AG04450 (cell line): ENCODE measurements around the gene BSND. TPM values are rescaled to one million over a fixed set of nuclear protein-coding genes. Genes with fewer than 3 reads are reported as not detected.

Experiments used
- CTCF ChIA-PET: fragments of 300-600, 350-600 bp; formaldehyde crosslinking; extraction: SDS; loops from one replicate; lab custom pipeline; 2022; ENCODE audit warnings: antibody characterized with exemption, inconsistent platforms; lab: Charles Lee
- POLR2A ChIA-PET: fragments of 350-600 bp; formaldehyde crosslinking; extraction: SDS; loops from one replicate; lab custom pipeline; 2021; ENCODE audit warnings: antibody characterized with exemption, inconsistent platforms; lab: Yijun Ruan, JAX
- DNase-seq: peaks from one replicate; pipeline ENCODE4 v3.0.0-alpha.2; 2011; ENCODE audit warnings: low read depth, low spot score
- H3K27ac ChIP-seq: one replicate; pipeline ENCODE4 v1.5.1; 2012; ENCODE audit warnings: low read depth, low read length, control low read depth
- H3K27me3 ChIP-seq: one replicate; pipeline ENCODE4 v1.6.0; 2012; ENCODE audit warnings: low read length; ENCODE audit not compliant: control insufficient read depth, insufficient read depth
- H3K4me3 ChIP-seq: 2 replicates; pipeline ENCODE4 v1.5.1; 2011; ENCODE audit warnings: mild to moderate bottlenecking, low read depth, low read length, control low read depth
- H3K9me3 ChIP-seq: 2 replicates; pipeline ENCODE4 v1.5.1; 2012; ENCODE audit warnings: low read length; ENCODE audit not compliant: control insufficient read depth, insufficient read depth
- CTCF ChIP-seq: IDR thresholded peaks from 2 replicates; pipeline ENCODE4 v1.5.1; 2011; ENCODE audit warnings: low read depth, low read length, control low read depth, inconsistent platforms
- polyA plus RNA-seq: library from polyadenylated mRNA; depleted of rRNA; stranded (reverse); fragments of >200 nt; gene quantifications from 2 replicates; pipeline ENCODE4 v1.2.3, GENCODE V29; 2011

BSND gene
- polyA plus RNA-seq, 1 experiment = not detected

- H3K9me3 ChIP-seq = no peaks in the 10 kb centered on the region; the same call in 1 of the 2 replicates
- peaks cover 60% of the 10 kb centered on the region for H3K27me3 ChIP-seq
- no peak overlapping the region for H3K27ac ChIP-seq
- ChIA-PET POLR2A (interaction anchor here (1.3 kb wide), 1 partner anchor 51 kb away, joined by 3 read pairs; no protein-coding TSS in a partner anchor), CTCF (interaction anchor here (0.6 to 5.0 kb wide), 24 partner anchors 9 to 1181 kb away, joined by 3 to 223 read pairs (median 6); no protein-coding TSS in a partner anchor)
- DNase-seq = no peak
- no peak overlapping the region for H3K4me3 ChIP-seq
- peak; percentile 75 for TF ChIP-seq CTCF
Measured at GRCh38 chr1:54996359-54996868, 2.3 kb upstream of the BSND start.

GRCh38 chr1:54996869-54997710 lies 1.6 kb upstream of the BSND start:
- CTCF ChIA-PET = interaction anchor here (0.6 to 5.0 kb wide), 24 partner anchors 10 to 1180 kb away, joined by 3 to 223 read pairs (median 6); no protein-coding TSS in a partner anchor
- no peak overlapping the region for H3K27ac ChIP-seq
- no peaks in the 10 kb centered on the region; the same call in 1 of the 2 replicates for H3K9me3 ChIP-seq
- DNase-seq = no peak
- H3K27me3 ChIP-seq = peaks cover 63% of the 10 kb centered on the region
- POLR2A ChIA-PET = interaction anchor here (1.3 kb wide), 1 partner anchor 52 kb away, joined by 3 read pairs; no protein-coding TSS in a partner anchor
- no peak overlapping the region for H3K4me3 ChIP-seq
- TF ChIP-seq CTCF = no peak

- DNase-seq = no peak
- Histone ChIP-seq H3K27me3 (peaks cover 66% of the 10 kb centered on the region), H3K4me3 (no peak overlapping the region), H3K27ac (no peak overlapping the region), H3K9me3 (no peaks in the 10 kb centered on the region; the same call in 1 of the 2 replicates)
- CTCF ChIA-PET = interaction anchor here (1.2 to 5.0 kb wide), 4 partner anchors 24 to 60 kb away, joined by 4 to 223 read pairs (median 6); no protein-coding TSS in a partner anchor
- TF ChIP-seq CTCF = no peak
- POLR2A ChIA-PET = no interaction called here
Measured at GRCh38 chr1:54997711-54997986, 1.1 kb upstream of the BSND start.

- no peak for TF ChIP-seq CTCF
- Histone ChIP-seq H3K27ac (no peak overlapping the region), H3K4me3 (no peak overlapping the region), H3K9me3 (no peaks in the 10 kb centered on the region; the same call in 1 of the 2 replicates), H3K27me3 (peaks cover 71% of the 10 kb centered on the region)
- no peak for DNase-seq
- CTCF ChIA-PET = interaction anchor here (1.6 to 5.0 kb wide), 2 partner anchors 24 to 49 kb away, joined by 6 to 223 read pairs; no protein-coding TSS in a partner anchor
- POLR2A ChIA-PET = no interaction called here
Measured at GRCh38 chr1:54998100-54998499, 633 bp upstream of the BSND start.
